ENCODE measurements around the gene DNAJC4. TPM values are rescaled to one million over a fixed set of nuclear protein-coding genes. Genes with fewer than 3 reads are reported as not detected.
A peak's percentile ranks its signal among the peaks of the same experiment; 100 is the strongest.

Gene DNAJC4
- total and polyA plus RNA-seq, 2 experiments from 2014 or later, result 79.9 to 132 TPM

DNA sequence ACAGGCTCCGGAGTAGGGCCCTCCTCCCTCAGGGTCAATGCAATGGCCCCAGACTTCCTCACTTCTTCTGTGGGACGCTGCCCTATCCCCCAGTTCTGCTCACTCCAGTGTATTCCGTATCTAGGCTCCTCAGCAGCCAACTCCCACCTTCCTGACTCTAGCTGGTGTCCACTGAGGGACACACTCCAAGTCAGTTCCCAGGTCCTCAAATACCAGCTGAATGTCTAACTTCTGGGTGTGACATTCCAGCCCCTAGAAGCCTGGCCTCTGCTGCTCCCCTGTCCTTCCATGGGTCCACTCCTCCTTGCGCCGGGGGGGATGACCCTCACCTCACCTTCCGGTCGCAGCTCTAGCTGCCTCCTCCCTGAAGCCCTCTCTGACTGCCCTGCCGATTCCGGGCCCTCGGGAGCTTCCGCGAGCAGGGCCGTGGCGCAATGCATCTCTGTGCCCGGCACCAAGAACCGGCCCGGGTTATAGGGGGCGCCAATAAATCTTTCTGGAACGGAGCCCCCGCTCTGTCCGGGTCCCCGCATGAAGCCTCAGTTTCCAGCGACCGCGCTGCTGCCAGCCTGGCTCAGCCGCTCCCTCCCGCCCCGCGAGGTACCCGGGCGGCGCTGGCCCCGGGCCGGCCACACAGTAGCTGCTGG is 38.7 kb downstream of the DNAJC4 start:
- Histone ChIP-seq H3K4me1 (ENCODE audit: low read depth) (peaks cover 8% of the 10 kb centered on the region), H3K4me3 (peak overlapping the region; percentile 54), H3K27ac (peak overlapping the region; percentile 89), H3K36me3 (no peaks in the 10 kb centered on the region), H3K27me3 (no peaks in the 10 kb centered on the region), H3K9me3 (ENCODE audit: low read depth) (no peaks in the 10 kb centered on the region)
- TF ChIP-seq, protein P1, sequence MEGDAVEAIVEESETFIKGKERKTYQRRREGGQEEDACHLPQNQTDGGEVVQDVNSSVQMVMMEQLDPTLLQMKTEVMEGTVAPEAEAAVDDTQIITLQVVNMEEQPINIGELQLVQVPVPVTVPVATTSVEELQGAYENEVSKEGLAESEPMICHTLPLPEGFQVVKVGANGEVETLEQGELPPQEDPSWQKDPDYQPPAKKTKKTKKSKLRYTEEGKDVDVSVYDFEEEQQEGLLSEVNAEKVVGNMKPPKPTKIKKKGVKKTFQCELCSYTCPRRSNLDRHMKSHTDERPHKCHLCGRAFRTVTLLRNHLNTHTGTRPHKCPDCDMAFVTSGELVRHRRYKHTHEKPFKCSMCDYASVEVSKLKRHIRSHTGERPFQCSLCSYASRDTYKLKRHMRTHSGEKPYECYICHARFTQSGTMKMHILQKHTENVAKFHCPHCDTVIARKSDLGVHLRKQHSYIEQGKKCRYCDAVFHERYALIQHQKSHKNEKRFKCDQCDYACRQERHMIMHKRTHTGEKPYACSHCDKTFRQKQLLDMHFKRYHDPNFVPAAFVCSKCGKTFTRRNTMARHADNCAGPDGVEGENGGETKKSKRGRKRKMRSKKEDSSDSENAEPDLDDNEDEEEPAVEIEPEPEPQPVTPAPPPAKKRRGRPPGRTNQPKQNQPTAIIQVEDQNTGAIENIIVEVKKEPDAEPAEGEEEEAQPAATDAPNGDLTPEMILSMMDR (IDR thresholded peaks at IDR 0.05; ENCODE audit: low read depth, low read length), result no peak
- DNase-seq (ENCODE audit: low read depth in 1 of 2, low spot score in 1 of 2), result peak in 1 of 2 donors; percentile 73

DNA sequence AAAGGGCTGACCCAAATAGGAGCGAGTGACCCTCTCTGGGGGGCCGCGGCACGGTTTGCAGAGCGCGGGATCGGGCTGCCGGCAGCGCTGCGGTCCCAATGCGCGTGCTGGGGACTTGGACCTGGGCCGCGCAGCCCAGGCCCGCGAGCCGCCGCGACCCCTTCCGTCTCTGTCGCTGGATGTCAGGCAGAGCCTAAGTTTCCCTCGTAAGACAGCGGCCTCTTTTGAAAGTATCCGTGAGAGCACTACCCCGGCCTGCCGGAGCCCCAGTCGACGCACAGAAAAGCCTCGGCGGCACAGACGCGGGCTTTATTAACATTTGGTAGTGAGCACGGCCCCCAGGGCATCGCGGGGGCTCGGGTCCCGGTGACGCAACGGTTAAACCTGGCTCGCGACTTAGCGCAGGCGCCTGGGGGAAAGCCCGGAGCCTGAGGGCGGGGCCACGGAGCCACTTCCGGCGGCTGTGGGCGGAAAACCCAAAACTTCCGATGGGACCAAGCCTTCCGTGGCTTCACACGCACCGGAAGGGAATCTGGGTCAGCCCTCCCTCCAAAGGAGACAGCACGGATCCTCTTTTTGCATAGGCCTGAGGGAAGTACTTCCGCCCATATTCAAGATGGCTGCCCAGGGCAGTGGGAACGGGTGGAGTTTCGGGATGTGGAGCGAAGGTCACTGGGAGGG is 39.3 kb downstream of the DNAJC4 start:
- peak overlapping the region; percentile 92 for H3K27ac ChIP-seq
- H3K27me3 ChIP-seq, result no peaks in the 10 kb centered on the region
- no peaks in the 10 kb centered on the region for H3K9me3 ChIP-seq (ENCODE audit: low read depth)
- DNase-seq (ENCODE audit: low read depth in 1 of 2, low spot score in 1 of 2), result peak; percentile 99 to 100
- H3K4me3 ChIP-seq, result peak overlapping the region; percentile 56
- TF ChIP-seq, protein P1 (IDR thresholded peaks at IDR 0.05; ENCODE audit: low read depth, low read length), result peak; percentile 5
- no peaks in the 10 kb centered on the region for H3K36me3 ChIP-seq
- peaks cover 8% of the 10 kb centered on the region for H3K4me1 ChIP-seq (ENCODE audit: low read depth)

DNA sequence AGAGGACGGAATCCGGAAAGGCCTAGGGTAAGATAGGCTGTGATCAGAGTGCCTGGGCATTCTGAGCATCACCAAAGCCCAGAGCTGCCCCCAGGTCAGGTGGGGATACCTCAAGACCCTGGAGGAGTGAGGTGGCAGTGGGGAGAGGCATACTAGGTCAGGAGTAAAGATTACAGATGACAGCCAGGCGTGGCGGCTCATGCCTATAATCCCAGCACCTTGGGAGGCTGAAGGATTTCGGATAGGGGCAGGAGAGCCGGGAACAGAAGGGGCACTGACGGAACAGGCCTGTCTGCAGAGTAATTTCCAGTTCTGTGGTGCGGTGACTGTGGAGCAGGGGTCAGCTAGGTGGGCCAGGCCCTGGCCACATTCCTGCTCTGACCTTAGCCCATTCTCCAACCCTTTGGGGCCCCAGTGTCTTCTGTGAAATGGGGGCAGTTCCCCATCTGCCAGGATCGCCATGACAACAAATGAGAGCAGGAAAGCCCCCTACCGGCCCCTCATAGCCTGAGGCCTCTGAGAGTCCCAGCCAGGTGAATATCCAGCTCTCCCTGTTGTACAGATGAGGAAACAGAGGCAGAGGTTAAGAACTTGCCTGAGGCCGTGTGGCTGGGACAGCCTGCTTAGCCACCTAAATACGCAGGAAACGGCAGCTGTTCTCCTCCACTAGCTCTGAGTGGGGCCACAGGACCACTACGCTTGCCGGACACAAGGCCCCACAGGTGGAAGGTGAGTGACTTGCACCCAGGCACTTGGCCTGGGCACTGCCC is 44.9 kb downstream of the DNAJC4 start:
- TF ChIP-seq, protein P1 (IDR thresholded peaks at IDR 0.05; ENCODE audit: low read depth, low read length), result no peak
- H3K36me3 ChIP-seq, result no peaks in the 10 kb centered on the region

DNA sequence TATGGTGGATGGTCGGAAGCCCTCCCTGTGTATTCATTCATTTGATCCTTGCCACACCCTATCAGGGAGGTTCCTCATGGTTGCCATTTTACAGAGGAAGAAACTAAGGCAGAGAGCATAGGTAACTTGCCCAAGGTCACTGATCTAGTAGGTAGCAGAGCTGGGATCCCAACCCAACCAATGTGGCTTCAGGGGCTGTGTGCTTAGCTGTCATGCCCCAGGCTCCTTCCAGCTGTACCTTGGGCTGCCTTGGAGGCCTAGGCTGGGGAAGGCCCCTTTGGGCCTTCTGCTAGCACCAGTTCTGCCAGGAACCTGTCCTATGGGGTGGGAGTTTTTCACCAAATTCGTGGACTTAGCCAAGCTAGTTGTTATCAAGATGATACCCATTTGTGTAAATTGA is 45.5 kb downstream of the DNAJC4 start:
- Histone ChIP-seq H3K27ac (no peak overlapping the region), H3K36me3 (no peaks in the 10 kb centered on the region), H3K4me1 (ENCODE audit: low read depth) (no peaks in the 10 kb centered on the region), H3K9me3 (ENCODE audit: low read depth) (no peaks in the 10 kb centered on the region), H3K27me3 (no peaks in the 10 kb centered on the region), H3K4me3 (no peak overlapping the region)
- TF ChIP-seq, protein P1 (IDR thresholded peaks at IDR 0.05; ENCODE audit: low read depth, low read length), result no peak
- DNase-seq (ENCODE audit: low read depth in 1 of 2, low spot score in 1 of 2), result no peak

More for the DNA sequence above, 44.9 kb downstream of the DNAJC4 start:
- Histone ChIP-seq H3K4me1 (ENCODE audit: low read depth) (no peaks in the 10 kb centered on the region), H3K4me3 (no peak overlapping the region), H3K27ac (no peak overlapping the region), H3K27me3 (no peaks in the 10 kb centered on the region), H3K9me3 (ENCODE audit: low read depth) (no peaks in the 10 kb centered on the region)
- DNase-seq (ENCODE audit: low read depth in 1 of 2, low spot score in 1 of 2), result no peak

DNA sequence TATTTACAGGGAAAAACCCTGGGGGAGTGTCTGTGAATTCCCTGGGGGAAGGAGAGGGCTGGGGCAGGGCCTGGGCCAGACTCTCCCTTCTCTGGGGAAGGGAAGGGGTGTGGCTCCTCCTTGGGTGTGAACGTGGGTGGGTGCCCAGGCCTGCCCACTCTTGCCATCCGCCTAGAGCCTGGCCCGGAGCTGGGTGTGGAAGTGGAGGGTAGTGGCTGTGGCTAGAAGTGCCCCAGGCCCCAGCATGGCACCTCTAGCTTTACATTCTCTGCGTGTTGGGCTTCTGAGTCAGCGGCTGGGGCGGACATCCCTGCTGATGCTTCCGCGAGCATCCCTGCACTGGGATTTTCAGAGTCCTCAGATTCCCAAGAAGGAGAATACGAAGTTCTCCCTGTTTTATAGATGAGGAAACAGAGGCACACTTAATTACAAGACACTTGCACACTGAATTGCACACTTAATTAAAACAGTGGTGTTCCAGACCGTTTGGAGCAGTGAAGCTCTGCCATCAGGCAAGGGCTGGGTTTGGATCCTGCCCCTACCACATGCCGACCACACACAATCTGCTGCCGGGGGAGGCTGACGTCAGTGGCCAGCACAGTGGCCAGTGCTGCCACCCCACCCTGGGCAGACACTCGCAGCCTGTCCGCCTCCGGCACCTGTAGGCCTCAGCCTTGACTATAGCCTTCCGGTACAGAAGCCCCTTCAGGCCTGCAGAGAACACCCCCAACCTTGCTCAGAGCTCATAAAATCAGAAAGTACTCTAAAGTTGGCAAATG is 46.5 kb downstream of the DNAJC4 start:
- Histone ChIP-seq H3K4me1 (ENCODE audit: low read depth) (no peaks in the 10 kb centered on the region), H3K9me3 (ENCODE audit: low read depth) (no peaks in the 10 kb centered on the region), H3K27me3 (no peaks in the 10 kb centered on the region), H3K4me3 (no peak overlapping the region), H3K27ac (no peak overlapping the region), H3K36me3 (peaks cover 2% of the 10 kb centered on the region)
- DNase-seq (ENCODE audit: low read depth in 1 of 2, low spot score in 1 of 2), result no peak
- TF ChIP-seq, protein P1 (IDR thresholded peaks at IDR 0.05; ENCODE audit: low read depth, low read length), result no peak
